K562 (cell line): Measurements from ENCODE around the gene STT3B.

Experiments used
- EGR1 ChIP-seq: fragments of 450-650 bp; conservative IDR thresholded peaks from 2 replicates; pipeline ENCODE4 v1.6.1; 2017; ENCODE audit warnings: mild to moderate bottlenecking
- FOXP1 ChIP-seq: sonication (generic); formaldehyde crosslinking; IDR thresholded peaks from 2 replicates; pipeline ENCODE4 v1.8.0; 2022; ENCODE audit warnings: mild to moderate bottlenecking, missing genetic modification reagents
- HDAC6 ChIP-seq: IDR thresholded peaks from 2 replicates; pipeline ENCODE4 v1.6.1; 2012; ENCODE audit warnings: low read depth, mild to moderate bottlenecking, control low read depth, inconsistent platforms, low read length, moderate library complexity
- IRF2 ChIP-seq: sonication (generic); formaldehyde crosslinking; IDR thresholded peaks from 2 replicates; pipeline ENCODE4 v1.8.1; 2022; ENCODE audit warnings: mild to moderate bottlenecking, missing genetic modification reagents
- KAT2B ChIP-seq: IDR thresholded peaks from one replicate; pipeline ENCODE4 v1.6.1; 2012; ENCODE audit warnings: low read depth, mild to moderate bottlenecking, control low read depth, inconsistent platforms, low read length, moderate library complexity
- LCOR ChIP-seq: sonication (generic); formaldehyde crosslinking; IDR thresholded peaks from 2 replicates; pipeline ENCODE4 v1.8.0; 2022; ENCODE audit warnings: mild to moderate bottlenecking, missing genetic modification reagents
- NCOA6 ChIP-seq: fragments of 450-650 bp; IDR thresholded peaks from 2 replicates; pipeline ENCODE4 v1.6.1; 2017; ENCODE audit warnings: mild to moderate bottlenecking
- PML ChIP-seq: IDR thresholded peaks from 2 replicates; pipeline ENCODE4 v1.6.1; 2012; ENCODE audit warnings: low read length, inconsistent platforms
- THRAP3 ChIP-seq: fragments of 450-650 bp; IDR thresholded peaks from 2 replicates; pipeline ENCODE4 v1.6.1; 2016; ENCODE audit warnings: mild to moderate bottlenecking, inconsistent platforms, borderline replicate concordance
- ZEB2 ChIP-seq: fragments of 450-650 bp; IDR thresholded peaks from 2 replicates; pipeline ENCODE4 v1.6.1; 2016
- TF ChIP-seq, protein P1 (sequence below), 3 experiments: IDR thresholded peaks in 2 of 3; conservative IDR thresholded peaks in 1 of 3; 2 replicates each; pipeline ENCODE4 v1.5.1; 2011 to 2012; ENCODE audit warnings: low read length in 3 of 3, mild to moderate bottlenecking in 3 of 3, control low read depth in 2 of 3, improper control_type of control experiment in 1 of 3, inconsistent platforms in 1 of 3, low read depth in 1 of 3, mixed read lengths in 1 of 3, moderate library complexity in 1 of 3; ENCODE audit not compliant: insufficient read depth in 2 of 3
- TF ChIP-seq, protein P2 (sequence below), 2 experiments: IDR thresholded peaks; 2 replicates each; pipeline ENCODE4 v1.6.1; 2012; ENCODE audit warnings: improper control_type of control experiment in 2 of 2, low read depth in 2 of 2, low read length in 2 of 2, borderline replicate concordance in 1 of 2

DNA sequence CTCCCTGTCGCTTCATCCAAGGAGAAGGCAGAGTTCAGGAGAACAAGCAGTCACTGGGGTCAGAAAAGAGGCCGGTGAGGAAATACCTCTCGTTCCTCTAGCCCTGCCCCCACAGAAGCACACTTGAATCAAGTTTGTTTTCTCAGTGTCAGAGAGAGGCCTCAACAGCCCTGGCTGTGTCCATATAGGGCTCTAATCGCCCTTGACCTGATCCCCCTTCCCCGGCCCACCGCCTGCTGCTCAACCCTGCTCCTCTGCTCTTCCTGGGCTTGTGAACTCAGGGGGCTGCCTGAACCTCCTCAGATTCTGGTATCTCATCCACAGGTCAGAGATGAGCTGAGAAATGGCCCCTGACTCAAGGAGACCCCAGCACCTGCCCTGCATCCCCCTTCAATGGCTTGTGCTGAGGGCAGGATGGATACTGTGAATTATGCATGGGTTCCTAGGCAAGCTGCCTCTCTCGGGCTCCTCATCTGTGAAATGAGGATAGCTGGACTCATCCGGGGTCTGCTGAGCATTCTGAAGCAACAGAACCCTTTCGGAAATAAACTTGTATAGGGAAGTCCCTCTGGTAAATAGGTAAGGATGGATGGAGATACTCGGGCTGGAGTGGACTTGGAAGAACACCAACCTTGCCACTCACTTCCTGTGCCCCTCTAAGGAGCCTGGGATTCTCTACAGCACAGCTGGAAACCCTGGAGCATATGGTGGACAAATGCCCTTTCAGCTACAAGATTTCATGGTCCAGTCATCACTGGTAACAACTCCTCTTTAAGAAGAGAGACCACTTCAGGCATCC lies 147.5 kb downstream of the STT3B start:
- no peak for TF ChIP-seq EGR1
- TF ChIP-seq FOXP1 (CRISPR knock-in tag), result no peak
- TF ChIP-seq, protein P1, sequence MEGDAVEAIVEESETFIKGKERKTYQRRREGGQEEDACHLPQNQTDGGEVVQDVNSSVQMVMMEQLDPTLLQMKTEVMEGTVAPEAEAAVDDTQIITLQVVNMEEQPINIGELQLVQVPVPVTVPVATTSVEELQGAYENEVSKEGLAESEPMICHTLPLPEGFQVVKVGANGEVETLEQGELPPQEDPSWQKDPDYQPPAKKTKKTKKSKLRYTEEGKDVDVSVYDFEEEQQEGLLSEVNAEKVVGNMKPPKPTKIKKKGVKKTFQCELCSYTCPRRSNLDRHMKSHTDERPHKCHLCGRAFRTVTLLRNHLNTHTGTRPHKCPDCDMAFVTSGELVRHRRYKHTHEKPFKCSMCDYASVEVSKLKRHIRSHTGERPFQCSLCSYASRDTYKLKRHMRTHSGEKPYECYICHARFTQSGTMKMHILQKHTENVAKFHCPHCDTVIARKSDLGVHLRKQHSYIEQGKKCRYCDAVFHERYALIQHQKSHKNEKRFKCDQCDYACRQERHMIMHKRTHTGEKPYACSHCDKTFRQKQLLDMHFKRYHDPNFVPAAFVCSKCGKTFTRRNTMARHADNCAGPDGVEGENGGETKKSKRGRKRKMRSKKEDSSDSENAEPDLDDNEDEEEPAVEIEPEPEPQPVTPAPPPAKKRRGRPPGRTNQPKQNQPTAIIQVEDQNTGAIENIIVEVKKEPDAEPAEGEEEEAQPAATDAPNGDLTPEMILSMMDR (IDR thresholded peaks at IDR 0.05 in 2 of 3, conservative IDR thresholded peaks at IDR 0.05 in 1 of 3; ENCODE audit: insufficient read depth in 2 of 3, low read depth in 1 of 3, low read length in 3 of 3), result no peak
- TF ChIP-seq HDAC6, result no peak
- TF ChIP-seq PML, result no peak
- TF ChIP-seq LCOR (CRISPR knock-in tag), result no peak
- TF ChIP-seq, protein P2, sequence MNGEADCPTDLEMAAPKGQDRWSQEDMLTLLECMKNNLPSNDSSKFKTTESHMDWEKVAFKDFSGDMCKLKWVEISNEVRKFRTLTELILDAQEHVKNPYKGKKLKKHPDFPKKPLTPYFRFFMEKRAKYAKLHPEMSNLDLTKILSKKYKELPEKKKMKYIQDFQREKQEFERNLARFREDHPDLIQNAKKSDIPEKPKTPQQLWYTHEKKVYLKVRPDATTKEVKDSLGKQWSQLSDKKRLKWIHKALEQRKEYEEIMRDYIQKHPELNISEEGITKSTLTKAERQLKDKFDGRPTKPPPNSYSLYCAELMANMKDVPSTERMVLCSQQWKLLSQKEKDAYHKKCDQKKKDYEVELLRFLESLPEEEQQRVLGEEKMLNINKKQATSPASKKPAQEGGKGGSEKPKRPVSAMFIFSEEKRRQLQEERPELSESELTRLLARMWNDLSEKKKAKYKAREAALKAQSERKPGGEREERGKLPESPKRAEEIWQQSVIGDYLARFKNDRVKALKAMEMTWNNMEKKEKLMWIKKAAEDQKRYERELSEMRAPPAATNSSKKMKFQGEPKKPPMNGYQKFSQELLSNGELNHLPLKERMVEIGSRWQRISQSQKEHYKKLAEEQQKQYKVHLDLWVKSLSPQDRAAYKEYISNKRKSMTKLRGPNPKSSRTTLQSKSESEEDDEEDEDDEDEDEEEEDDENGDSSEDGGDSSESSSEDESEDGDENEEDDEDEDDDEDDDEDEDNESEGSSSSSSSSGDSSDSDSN (IDR thresholded peaks at IDR 0.05; ENCODE audit: borderline replicate concordance in 1 of 2, low read depth in 2 of 2, low read length in 2 of 2), result no peak
- no peak for TF ChIP-seq IRF2 (CRISPR knock-in tag)
- TF ChIP-seq NCOA6, result no peak
- TF ChIP-seq ZEB2, result no peak
- TF ChIP-seq THRAP3, result no peak
- no peak for TF ChIP-seq KAT2B
